GM23248 (cell line): ENCODE data around the gene SLC30A7.

Source experiments
- EZH2 ChIP-seq: fragments of 200-600 bp; sonication (generic); IDR thresholded peaks from 2 replicates; pipeline ENCODE4 v1.6.1; 2018; ENCODE audit warnings: antibody characterized with exemption, mild to moderate bottlenecking; ENCODE audit not compliant: insufficient read depth, poor library complexity, severe bottlenecking
- EZH2phosphoT487 ChIP-seq: fragments of 200-600 bp; sonication (generic); IDR thresholded peaks from 2 replicates; pipeline ENCODE4 v1.6.1; 2018; ENCODE audit warnings: antibody characterized with exemption, moderate library complexity, mild to moderate bottlenecking, low read depth; ENCODE audit not compliant: insufficient read depth

GRCh38 chr1:100895540-100896480, at the start of gene SLC30A7:
- TF ChIP-seq EZH2 (no peak), EZH2phosphoT487 (no peak)
